B cell (primary cell): ENCODE results near the gene XRCC3. TPM values are rescaled to one million over a fixed set of nuclear protein-coding genes. Genes with fewer than 3 reads are reported as not detected.

Experiments used
- ATAC-seq: fragments of 200-7000 bp; cut with Tn5 transposase; one replicate; pipeline ENCODE4 v1.10.0; 2021; ENCODE audit warnings: low read depth, mild to moderate bottlenecking, moderate number of reproducible peaks, moderate library complexity
- CTCF ChIA-PET: fragments of 350-600 bp; sonication (Branson Sonifier 250); formaldehyde crosslinking; loops from one replicate; lab custom pipeline; 2021; ENCODE audit warnings: antibody characterized with exemption, inconsistent platforms; lab: Charles Lee
- POLR2A ChIA-PET: fragments of 350-600 bp; sonication (Branson Sonifier 250); formaldehyde crosslinking; loops from one replicate; lab custom pipeline; 2021; ENCODE audit warnings: antibody characterized with exemption; lab: Charles Lee
- DNase-seq: peaks from one replicate; pipeline ENCODE4 v3.0.0; 2013
- H2AFZ ChIP-seq: 2 replicates; pipeline ENCODE4 v1.6.1; 2012; ENCODE audit warnings: mild to moderate bottlenecking, low read depth, low read length; ENCODE audit not compliant: insufficient read depth, poor library complexity, severe bottlenecking
- H3K27ac ChIP-seq, 2 donors: 1 replicate in 1 of 2; 2 replicates in 1 of 2; pipeline ENCODE4 v1.5.1; 2012 to 2013; ENCODE audit warnings: low read length in 2 of 2, mild to moderate bottlenecking in 2 of 2, moderate library complexity in 1 of 2
- H3K27me3 ChIP-seq, 4 experiments: fragments of 200-600 bp in 1 of 4; sonication (generic) in 1 of 4; replicated peaks in 1 of 4; 1 replicate in 2 of 4; 2 replicates in 2 of 4; pipeline versions ENCODE4 v1.6.1 to v1.7.0; 2013 to 2016; ENCODE audit warnings: low read length in 3 of 4, mild to moderate bottlenecking in 2 of 4, mixed read lengths in 1 of 4, moderate library complexity in 1 of 4; ENCODE audit not compliant: insufficient read depth in 4 of 4, control insufficient read depth in 3 of 4; ENCODE audit errors: control extremely low read depth in 1 of 4
- H3K36me3 ChIP-seq, 2 experiments: replicated peaks in 1 of 2; 1 replicate in 1 of 2; 2 replicates in 1 of 2; pipeline versions ENCODE4 v1.6.1 to v1.7.1; 2013; ENCODE audit warnings: low read length in 1 of 2; ENCODE audit not compliant: insufficient read depth in 2 of 2, control insufficient read depth in 1 of 2; ENCODE audit errors: control extremely low read depth in 1 of 2, extremely low read depth in 1 of 2
- H3K4me1 ChIP-seq, 2 donors: fragments of 200-600 bp in 1 of 2; sonication (generic) in 1 of 2; 1 replicate in 1 of 2; 2 replicates in 1 of 2; pipeline versions ENCODE4 v1.5.1 to v1.6.1; 2013 to 2017; ENCODE audit warnings: low read length in 2 of 2; ENCODE audit not compliant: control insufficient read depth in 2 of 2, insufficient read depth in 2 of 2
- H3K4me2 ChIP-seq: replicated peaks from 2 replicates; pipeline ENCODE3; 2012; ENCODE audit warnings: mild to moderate bottlenecking, low read depth, low read length; ENCODE audit not compliant: poor library complexity, severe bottlenecking
- H3K4me3 ChIP-seq, 5 experiments: fragments of 200-600 bp in 1 of 5; sonication (generic) in 1 of 5; 1 replicate in 3 of 5; 2 replicates in 2 of 5; pipeline versions ENCODE4 v1.5.1 to v1.7.0; 2011 to 2016; ENCODE audit warnings: low read length in 4 of 5, mild to moderate bottlenecking in 4 of 5, low read depth in 2 of 5, control low read depth in 1 of 5, moderate library complexity in 1 of 5; ENCODE audit not compliant: insufficient read depth in 1 of 5; ENCODE audit errors: control extremely low read depth in 1 of 5, extremely low read depth in 1 of 5
- H3K79me2 ChIP-seq: fragments of 200-600 bp; sonication (generic); one replicate; pipeline ENCODE4 v1.6.0; 2016; ENCODE audit warnings: low read length; ENCODE audit not compliant: control insufficient read depth, insufficient read depth
- H3K9ac ChIP-seq: fragments of 200-600 bp; sonication (generic); 2 replicates; pipeline ENCODE4 v1.6.1; 2017; ENCODE audit warnings: mild to moderate bottlenecking, low read length, moderate library complexity
- H3K9me3 ChIP-seq, 3 donors: one replicate each; pipeline versions ENCODE4 v1.6.1 to v1.7.1; 2013; ENCODE audit warnings: low read length in 2 of 3; ENCODE audit not compliant: control insufficient read depth in 2 of 3, insufficient read depth in 1 of 3; ENCODE audit errors: control extremely low read depth in 1 of 3
- H4K20me1 ChIP-seq: 2 replicates; pipeline ENCODE4 v1.6.0; 2012; ENCODE audit warnings: mild to moderate bottlenecking, low read length; ENCODE audit not compliant: insufficient read depth, control insufficient read depth, poor library complexity, severe bottlenecking
- H3K27ac Mint-ChIP-seq: one replicate; pipeline ENCODE4 v1.8.0; 2021; ENCODE audit warnings: mixed read lengths
- H3K27me3 Mint-ChIP-seq: one replicate; pipeline ENCODE4 v1.8.0; 2021; ENCODE audit warnings: mixed read lengths
- H3K4me1 Mint-ChIP-seq: one replicate; pipeline ENCODE4 v1.8.0; 2021; ENCODE audit warnings: mixed read lengths
- H3K4me3 Mint-ChIP-seq: one replicate; pipeline ENCODE4 v1.8.0; 2021; ENCODE audit warnings: mixed read lengths
- H3K9me3 Mint-ChIP-seq: one replicate; pipeline ENCODE4 v1.8.0; 2022; ENCODE audit warnings: mixed read lengths; ENCODE audit not compliant: insufficient read depth
- CTCF ChIP-seq: fragments of 200-600 bp; IDR thresholded peaks from one replicate; pipeline ENCODE4 v1.8.0; 2022; ENCODE audit warnings: antibody characterized with exemption, mild to moderate bottlenecking
- EZH2 ChIP-seq: IDR thresholded peaks from 2 replicates; pipeline ENCODE4 v1.6.1; 2012; ENCODE audit warnings: borderline replicate concordance, low read depth, mild to moderate bottlenecking, moderate library complexity, low read length; ENCODE audit not compliant: insufficient read depth, poor library complexity, severe bottlenecking
- WGBS: methylation state at CpG from one replicate; pipeline ENCODE4 v1.1.5; 2013; ENCODE audit warnings: missing lambda C conversion rate; ENCODE audit not compliant: insufficient coverage; 5-methylcytosine and 5-hydroxymethylcytosine counted together
- intact Hi-C: fragments of 100-400 bp; cut with micrococcal nuclease; formaldehyde crosslinking; loops from one replicate; pipeline ENCODE4 v1.10.0; 2022
- polyA plus RNA-seq: library from polyadenylated mRNA; depleted of rRNA; stranded (reverse); fragments of >200 nt; gene quantifications from 2 replicates; pipeline ENCODE4 v1.2.3, GENCODE V29; 2012
- total RNA-seq, 2 donors: library from RNA; stranded (reverse); fragments of 120-200 nt in 1 of 2; gene quantifications; 1 replicate in 1 of 2; 2 replicates in 1 of 2; pipeline versions ENCODE4 v1.2.3 to v1.2.4, GENCODE V29; 2013 to 2022

XRCC3 gene
- total and polyA plus RNA-seq, 2 donors (not counting 1 experiment from before 2014, with no cell fraction given) = 18.0 to 19.7 TPM

- H3K4me3 Mint-ChIP-seq = no peak overlapping the region
- H4K20me1 ChIP-seq = no peaks in the 10 kb centered on the region
- no peaks in the 10 kb centered on the region for H3K27me3 Mint-ChIP-seq
- ChIA-PET POLR2A (no interaction called here), CTCF (no interaction called here)
- peaks cover 2% of the 10 kb centered on the region for H3K79me2 ChIP-seq
- no peaks in the 10 kb centered on the region for H3K4me1 Mint-ChIP-seq
- no peaks in the 10 kb centered on the region for H3K9me3 Mint-ChIP-seq
- H3K4me2 ChIP-seq = no peak overlapping the region
- no peak overlapping the region for H2AFZ ChIP-seq
- H3K27me3 ChIP-seq = no peaks in the 10 kb centered on the region
- DNase-seq (no peak), ATAC-seq (no peak)
- H3K4me1 ChIP-seq = no peaks in the 10 kb centered on the region
- intact Hi-C loops = no loop called here
- no peaks in the 10 kb centered on the region for H3K9me3 ChIP-seq
- H3K9ac ChIP-seq = no peak overlapping the region
- H3K36me3 ChIP-seq = peaks cover 0 to 12% of the 10 kb centered on the region in 2 experiments
- no peak for TF ChIP-seq CTCF
- TF ChIP-seq EZH2 = no peak
- H3K4me3 ChIP-seq = no peak overlapping the region
- H3K27ac ChIP-seq = no peak overlapping the region
- no peak overlapping the region for H3K27ac Mint-ChIP-seq
- 98% methylated on average over 12 of the region's 12 CpGs for WGBS
Observed at GRCh38 chr14:103728721-103729120, 13.5 kb upstream of the XRCC3 start.

GRCh38 chr14:103728141-103728540, 12.9 kb upstream of the XRCC3 start:
- no peak overlapping the region for H3K9ac ChIP-seq
- H3K36me3 ChIP-seq = peaks cover 0 to 8% of the 10 kb centered on the region in 2 experiments

More at GRCh38 chr14:103728141-103728540, 12.9 kb upstream of the XRCC3 start:
- TF ChIP-seq EZH2 (no peak), CTCF (no peak)
- no peak for ATAC-seq
- WGBS = 96% methylated on average over 18 of the region's 19 CpGs
- H3K4me1 Mint-ChIP-seq = no peaks in the 10 kb centered on the region
- intact Hi-C loops = no loop called here
- H3K4me3 ChIP-seq = no peak overlapping the region
- DNase-seq = no peak
- no peaks in the 10 kb centered on the region for H3K9me3 ChIP-seq
- CTCF ChIA-PET = no interaction called here
- no peaks in the 10 kb centered on the region for H3K27me3 ChIP-seq
- no peaks in the 10 kb centered on the region for H3K9me3 Mint-ChIP-seq
- no peak overlapping the region for H3K4me3 Mint-ChIP-seq
- H3K27me3 Mint-ChIP-seq = no peaks in the 10 kb centered on the region
- H3K4me2 ChIP-seq = no peak overlapping the region
- peaks cover 4% of the 10 kb centered on the region for H3K79me2 ChIP-seq
- no peak overlapping the region for H3K27ac Mint-ChIP-seq
- H3K27ac ChIP-seq = no peak overlapping the region
- POLR2A ChIA-PET = no interaction called here
- no peaks in the 10 kb centered on the region for H3K4me1 ChIP-seq
- H4K20me1 ChIP-seq = no peaks in the 10 kb centered on the region
- no peak overlapping the region for H2AFZ ChIP-seq
